H1 (cell line): ENCODE data around the gene TPP1. TPM values are rescaled to one million over a fixed set of nuclear protein-coding genes. Genes with fewer than 3 reads are reported as not detected.

Experiments used
- CTCF ChIA-PET: fragments of 300-600 bp; sonication (Branson Sonifier 250); formaldehyde crosslinking; loops from one replicate; lab custom pipeline; 2021; ENCODE audit not compliant: partially characterized antibody; lab: Charles Lee
- POLR2A ChIA-PET: fragments of 300-600 bp; sonication (Branson Sonifier 250); formaldehyde crosslinking; loops from one replicate; lab custom pipeline; 2021; ENCODE audit warnings: inconsistent platforms; ENCODE audit not compliant: partially characterized antibody; lab: Charles Lee
- DNase-seq, 2 experiments: peaks; one replicate each; pipeline versions ENCODE4 v3.0.0 to v3.0.0-alpha.2; 2010 to 2022; ENCODE audit warnings: low spot score in 2 of 2, low read depth in 1 of 2, mixed read lengths in 1 of 2
- FAIRE-seq: peaks from 2 replicates; lab custom pipeline; 2011; peaks lifted over from hg19 to GRCh38; lab: Jason Lieb, UNC
- H2AFZ ChIP-seq: 2 replicates; pipeline ENCODE4 v1.8.1; 2012; ENCODE audit warnings: low read length, inconsistent platforms
- H2AK5ac ChIP-seq: 2 replicates; pipeline ENCODE4 v1.6.1; 2013; ENCODE audit warnings: low read depth, low read length
- H2BK120ac ChIP-seq: replicated peaks from 2 replicates; pipeline ENCODE3; 2013; ENCODE audit warnings: low read depth, low read length, inconsistent platforms
- H2BK12ac ChIP-seq: 2 replicates; pipeline ENCODE4 v1.6.1; 2013; ENCODE audit warnings: low read depth, low read length
- H2BK15ac ChIP-seq: 2 replicates; pipeline ENCODE4 v1.6.1; 2013; ENCODE audit warnings: low read length
- H2BK20ac ChIP-seq: 2 replicates; pipeline ENCODE4 v1.6.1; 2013; ENCODE audit warnings: low read length
- H2BK5ac ChIP-seq: 2 replicates; pipeline ENCODE4 v1.6.1; 2013; ENCODE audit warnings: low read depth, low read length
- H3K14ac ChIP-seq: 2 replicates; pipeline ENCODE4 v1.6.1; 2013; ENCODE audit warnings: inconsistent platforms; ENCODE audit not compliant: insufficient read length
- H3K18ac ChIP-seq: 2 replicates; pipeline ENCODE4 v1.6.1; 2013; ENCODE audit warnings: low read length; ENCODE audit errors: extremely low read depth
- H3K23ac ChIP-seq: 2 replicates; pipeline ENCODE4 v1.6.1; 2013; ENCODE audit warnings: inconsistent platforms; ENCODE audit not compliant: insufficient read length
- H3K23me2 ChIP-seq: 2 replicates; pipeline ENCODE4 v1.6.1; 2013; ENCODE audit warnings: low read depth, low read length
- H3K27ac ChIP-seq: 2 replicates; pipeline ENCODE4 v1.6.1; 2011; ENCODE audit warnings: low read depth, low read length, inconsistent platforms
- H3K27me3 ChIP-seq, 4 experiments: replicated peaks in 1 of 4; 1 replicate in 1 of 4; 2 replicates in 3 of 4; pipeline versions ENCODE4 v1.6.1 to v1.8.1; 2011 to 2013; ENCODE audit warnings: low read length in 3 of 4, mild to moderate bottlenecking in 3 of 4, inconsistent platforms in 2 of 4, mixed read lengths in 2 of 4, moderate library complexity in 1 of 4; ENCODE audit not compliant: control insufficient read depth in 3 of 4, insufficient read depth in 3 of 4; ENCODE audit errors: extremely low read depth in 1 of 4
- H3K36me3 ChIP-seq, 4 experiments: 2 replicates each; pipeline versions ENCODE4 v1.6.1 to v1.8.1; 2011 to 2013; ENCODE audit warnings: mild to moderate bottlenecking in 4 of 4, low read length in 3 of 4, moderate library complexity in 2 of 4, control low read depth in 1 of 4, inconsistent platforms in 1 of 4; ENCODE audit not compliant: insufficient read depth in 4 of 4, control insufficient read depth in 2 of 4
- H3K4ac ChIP-seq: replicated peaks from 2 replicates; pipeline ENCODE3; 2013; ENCODE audit warnings: low read length, low read depth, mixed read lengths, inconsistent platforms; ENCODE audit not compliant: insufficient read length
- H3K4me1 ChIP-seq, 4 experiments: replicated peaks in 1 of 4; 1 replicate in 1 of 4; 2 replicates in 3 of 4; pipeline versions ENCODE4 v1.6.1 to v1.8.1; 2011 to 2013; ENCODE audit warnings: low read length in 3 of 4, inconsistent platforms in 2 of 4, mixed read lengths in 1 of 4; ENCODE audit not compliant: insufficient read depth in 4 of 4, control insufficient read depth in 3 of 4
- H3K4me2 ChIP-seq, 2 experiments: 2 replicates each; pipeline versions ENCODE4 v1.6.1 to v1.8.1; 2011 to 2013; ENCODE audit warnings: low read depth in 2 of 2, low read length in 2 of 2, control low read depth in 1 of 2, inconsistent platforms in 1 of 2, mild to moderate bottlenecking in 1 of 2; ENCODE audit not compliant: insufficient read depth in 1 of 2
- H3K4me3 ChIP-seq, 4 experiments: fragments of 200-600, 300-600 bp in 1 of 4; sonication (generic), shearing (Covaris generic), sonication (Bioruptor Twin) in 1 of 4; 2 replicates each; pipeline versions ENCODE4 v1.5.1 to v1.8.1; 2011 to 2016; ENCODE audit warnings: low read length in 4 of 4, low read depth in 3 of 4, control low read depth in 2 of 4, inconsistent platforms in 2 of 4, mild to moderate bottlenecking in 2 of 4, mixed read lengths in 1 of 4, moderate library complexity in 1 of 4; ENCODE audit not compliant: insufficient read depth in 2 of 4; ENCODE audit errors: extremely low read depth in 1 of 4
- H3K56ac ChIP-seq: replicated peaks from 2 replicates; pipeline ENCODE3; 2013; ENCODE audit warnings: low read depth, mild to moderate bottlenecking, mixed read lengths, low read length, inconsistent platforms; ENCODE audit not compliant: insufficient read length
- H3K79me1 ChIP-seq: 2 replicates; pipeline ENCODE4 v1.6.1; 2013; ENCODE audit warnings: low read depth, low read length, control low read depth
- H3K79me2 ChIP-seq, 2 experiments: 2 replicates each; pipeline versions ENCODE4 v1.6.1 to v1.8.1; 2012 to 2013; ENCODE audit warnings: low read length in 2 of 2, mild to moderate bottlenecking in 2 of 2, inconsistent platforms in 1 of 2; ENCODE audit not compliant: insufficient read depth in 2 of 2, control insufficient read depth in 1 of 2
- H3K9ac ChIP-seq, 4 experiments: replicated peaks in 1 of 4; 1 replicate in 1 of 4; 2 replicates in 3 of 4; pipeline versions ENCODE4 v1.6.1 to v1.8.1; 2011 to 2013; ENCODE audit warnings: low read depth in 3 of 4, low read length in 3 of 4, control low read depth in 2 of 4, mild to moderate bottlenecking in 2 of 4, moderate library complexity in 2 of 4, inconsistent platforms in 1 of 4; ENCODE audit errors: extremely low read depth in 1 of 4
- H3K9me3 ChIP-seq, 2 experiments: 2 replicates each; pipeline versions ENCODE4 v1.6.1 to v1.8.1; 2012 to 2013; ENCODE audit warnings: mild to moderate bottlenecking in 2 of 2, moderate library complexity in 2 of 2, control low read depth in 1 of 2, inconsistent platforms in 1 of 2, low read depth in 1 of 2, low read length in 1 of 2, mixed read lengths in 1 of 2; ENCODE audit not compliant: insufficient read depth in 2 of 2
- H4K20me1 ChIP-seq, 2 experiments: replicated peaks in 1 of 2; 2 replicates each; pipeline versions ENCODE3 to v1.8.1; 2011 to 2013; ENCODE audit warnings: inconsistent platforms in 2 of 2, low read length in 2 of 2, mild to moderate bottlenecking in 1 of 2; ENCODE audit not compliant: insufficient read depth in 2 of 2, control insufficient read depth in 1 of 2
- H4K5ac ChIP-seq: 2 replicates; pipeline ENCODE4 v1.6.1; 2013; ENCODE audit warnings: low read length, low read depth, mixed read lengths, inconsistent platforms; ENCODE audit not compliant: insufficient read length
- H4K8ac ChIP-seq: 2 replicates; pipeline ENCODE4 v1.8.0; 2013; ENCODE audit warnings: mild to moderate bottlenecking, moderate library complexity, low read length, inconsistent platforms; ENCODE audit not compliant: insufficient read depth; ENCODE audit errors: extremely low read depth
- H4K91ac ChIP-seq: replicated peaks from 2 replicates; pipeline ENCODE3; 2013; ENCODE audit warnings: low read length, mixed read lengths, inconsistent platforms; ENCODE audit not compliant: insufficient read length
- BRCA1 ChIP-seq: IDR thresholded peaks from 2 replicates; pipeline ENCODE4 v1.6.1; 2012; ENCODE audit warnings: low read depth, low read length, improper control_type of control experiment
- FOSL1 ChIP-seq: IDR thresholded peaks from 2 replicates; pipeline ENCODE4 v1.6.1; 2011; ENCODE audit warnings: mild to moderate bottlenecking, low read depth, low read length, moderate library complexity; ENCODE audit not compliant: insufficient read depth
- NANOG ChIP-seq: IDR thresholded peaks from 2 replicates; pipeline ENCODE4 v1.6.1; 2011; ENCODE audit warnings: low read length, low read depth, mild to moderate bottlenecking, inconsistent platforms; ENCODE audit not compliant: insufficient read depth, poor library complexity, severe bottlenecking
- RNF2 ChIP-seq: fragments of 200-900, 300-1000 bp; sonication (generic); IDR thresholded peaks from 2 replicates; pipeline ENCODE4 v1.7.1; 2016; ENCODE audit warnings: borderline replicate concordance, low read depth, mild to moderate bottlenecking, antibody characterized with exemption, low read length; ENCODE audit not compliant: poor library complexity, severe bottlenecking; ENCODE audit errors: missing control alignments
- TAF1 ChIP-seq: IDR thresholded peaks from 2 replicates; pipeline ENCODE4 v1.6.1; 2011; ENCODE audit warnings: mild to moderate bottlenecking, low read depth, low read length
- TEAD4 ChIP-seq: IDR thresholded peaks from 2 replicates; pipeline ENCODE4 v1.6.1; 2012; ENCODE audit warnings: low read depth, low read length, inconsistent platforms, mixed read lengths
- USF2 ChIP-seq: IDR thresholded peaks from 2 replicates; pipeline ENCODE4 v1.6.1; 2011; ENCODE audit warnings: low read length, improper control_type of control experiment
- WGBS, 2 experiments: shearing (Covaris generic) in 1 of 2; methylation state at CpG; one replicate each; pipeline versions ENCODE4 v1.1.6 to v1.1.7; 2013 to 2015; ENCODE audit warnings: low lambda C conversion rate in 2 of 2, mixed read lengths in 2 of 2, inconsistent platforms in 1 of 2, low coverage in 1 of 2, missing lambda C conversion rate in 1 of 2; ENCODE audit not compliant: insufficient replicate concordance in 2 of 2, insufficient coverage in 1 of 2, insufficient read length in 1 of 2; ENCODE audit errors: extremely low coverage in 1 of 2, missing lambda C conversion rate in 1 of 2; 5-methylcytosine and 5-hydroxymethylcytosine counted together
- polyA plus RNA-seq, 7 experiments: library from polyadenylated mRNA; depleted of rRNA in 3 of 7; stranded (reverse) in 5 of 7; unstranded in 2 of 7; fragments of >200 nt in 5 of 7; fragments of 200-250 nt in 2 of 7; gene quantifications; 1 replicate in 5 of 7; 2 replicates in 1 of 7; 4 replicates in 1 of 7; pipeline versions ENCODE4 v1.2.1 to v1.2.3, GENCODE V29; 2011 to 2013; ENCODE audit warnings: missing spikeins in 2 of 7, mixed read lengths in 2 of 7
- total RNA-seq: library from RNA; stranded (reverse); fragmentation: NEBNext Ultra II Directional; extraction: Animal tissue kit (Norgen Biotek cat#: 25700); gene quantifications from 2 replicates; pipeline ENCODE4 v1.2.1, GENCODE V29; 2021
- TF ChIP-seq, protein P1 (sequence below): IDR thresholded peaks from 2 replicates; pipeline ENCODE4 v1.6.1; 2012; ENCODE audit warnings: inconsistent platforms

TPP1 gene
- total and polyA plus RNA-seq, 2 of the 8 experiments (the other 6 are each of a cell fraction or from before 2014, with no cell fraction given): 36.1 to 77.5 TPM

- H2BK120ac ChIP-seq: no peak overlapping the region
- no peak overlapping the region for H3K9ac ChIP-seq
- no peak for DNase-seq
- no peak overlapping the region for H4K5ac ChIP-seq
- no peaks in the 10 kb centered on the region for H3K79me2 ChIP-seq
- H3K9me3 ChIP-seq: no peaks in the 10 kb centered on the region
- peaks cover 5 to 10% of the 10 kb centered on the region in 2 experiments for H4K20me1 ChIP-seq
- H4K8ac ChIP-seq: no peak overlapping the region
- no peak overlapping the region for H3K27ac ChIP-seq
- no peak overlapping the region for H2BK15ac ChIP-seq
- no peak overlapping the region for H4K91ac ChIP-seq
- H3K27me3 ChIP-seq: peaks cover 13 to 43% (median 34%) of the 10 kb centered on the region in 4 experiments
- no peak for FAIRE-seq
- H3K56ac ChIP-seq: no peak overlapping the region
- H3K4me1 ChIP-seq: peaks cover 0 to 6% (median 2%) of the 10 kb centered on the region in 4 experiments; a peak in 3 of 7 replicates
- no peaks in the 10 kb centered on the region; the same call in none of the 2 replicates for H3K79me1 ChIP-seq
- H3K18ac ChIP-seq: no peak overlapping the region
- H3K4ac ChIP-seq: no peak overlapping the region
- ChIA-PET POLR2A (interaction anchor here (1.1 to 1.9 kb wide), 4 partner anchors 9 to 54 kb away, joined by 3 to 9 read pairs (median 3); partner anchors contain the start of genes TAF10 and TPP1), CTCF (interaction anchor here (1.3 to 1.8 kb wide), 3 partner anchors 9 to 55 kb away, joined by 3 to 6 read pairs (median 4); partner anchors contain the start of genes MRPL17 and TAF10)
- no peak overlapping the region for H3K4me2 ChIP-seq
- H2BK20ac ChIP-seq: no peak overlapping the region
- no peak overlapping the region for H3K23ac ChIP-seq
- no peak overlapping the region for H3K4me3 ChIP-seq
- no peak overlapping the region for H2BK5ac ChIP-seq
- H2AFZ ChIP-seq: no peak overlapping the region
- H2BK12ac ChIP-seq: no peak overlapping the region
- H3K23me2 ChIP-seq: peaks cover 12% of the 10 kb centered on the region
- H3K14ac ChIP-seq: no peak overlapping the region
- H2AK5ac ChIP-seq: no peak overlapping the region
- no peak for TF ChIP-seq USF2
- TF ChIP-seq RNF2: no peak
- no peak for TF ChIP-seq BRCA1
- no peak for TF ChIP-seq NANOG
- TF ChIP-seq TEAD4: no peak
- no peak for TF ChIP-seq TAF1
- TF ChIP-seq FOSL1: no peak
- TF ChIP-seq, protein P1, sequence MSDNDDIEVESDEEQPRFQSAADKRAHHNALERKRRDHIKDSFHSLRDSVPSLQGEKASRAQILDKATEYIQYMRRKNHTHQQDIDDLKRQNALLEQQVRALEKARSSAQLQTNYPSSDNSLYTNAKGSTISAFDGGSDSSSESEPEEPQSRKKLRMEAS: no peak
- H3K36me3 ChIP-seq: peaks cover 0 to 3% (median 1%) of the 10 kb centered on the region in 4 experiments; a peak in 3 of 8 replicates
- WGBS, 2 experiments: 85% methylated on average over 2 of the region's 2 CpGs; no CpG with 5 or more reads in 1 of the 2 experiments
These were observed 8.6 kb upstream of the TPP1 start for GRCh38 chr11:6627762-6628241.
